GM21529 (cell line): ENCODE results near the gene PCDHB13.

ENCODE experiments used
- ATAC-seq: cut with Tn5 transposase; IDR thresholded peaks from one replicate; pipeline ENCODE4 v1.9.1; 2021; ENCODE audit not compliant: unreplicated experiment

PCDHB13 gene

DNA sequence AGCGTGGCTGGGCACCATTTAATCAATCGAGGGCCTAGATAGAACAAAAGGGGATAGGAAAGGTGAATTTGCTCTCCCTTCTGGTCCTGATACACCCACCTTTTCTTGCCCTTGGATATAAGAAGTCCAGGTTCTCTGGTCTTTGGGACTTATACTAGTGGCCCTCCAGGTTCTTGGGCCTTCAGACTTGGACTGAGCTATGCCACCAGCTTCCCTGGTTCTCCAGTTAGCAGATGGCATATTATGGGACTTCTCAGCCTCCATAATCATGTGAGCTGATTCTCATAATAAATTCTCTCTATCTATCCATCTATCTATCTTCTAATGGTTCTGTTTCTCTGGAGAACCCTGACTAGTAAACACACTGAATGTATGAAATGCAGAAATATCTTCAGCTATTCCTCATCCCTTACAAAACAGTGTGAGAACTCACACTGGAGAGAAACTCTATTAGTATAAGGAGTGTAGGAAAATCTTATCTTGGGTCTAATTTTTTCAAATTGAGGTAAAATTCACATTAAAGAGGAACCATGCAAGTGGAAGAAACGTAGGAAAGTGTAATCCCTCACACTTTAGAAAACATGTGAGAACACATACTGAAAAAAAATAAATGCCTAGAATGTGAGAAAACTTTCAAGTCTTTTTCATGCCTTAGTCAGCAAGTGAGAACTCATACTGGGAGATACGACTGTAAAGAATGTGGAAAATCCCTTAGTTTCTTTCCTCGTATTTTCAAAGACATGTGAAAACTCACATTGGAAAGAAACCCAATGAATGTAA lies 46.9 kb downstream of the PCDHB13 start:
- no peak for ATAC-seq

DNA sequence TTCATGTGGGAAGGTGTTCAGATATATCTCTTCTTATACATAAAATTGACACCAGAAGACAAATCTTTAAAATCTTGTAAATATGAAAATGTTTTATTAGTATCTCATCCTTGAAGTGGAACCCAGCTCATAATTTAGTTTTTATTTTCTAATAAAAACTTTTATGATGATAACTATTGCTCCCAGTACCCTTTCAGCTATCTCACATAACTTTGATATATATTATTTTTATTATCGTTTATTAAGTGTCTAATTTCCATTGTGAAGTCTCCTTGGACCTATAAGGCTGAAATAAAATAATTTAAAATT lies 47.5 kb downstream of the PCDHB13 start:
- no peak for ATAC-seq
